ENCODE results near the gene ATP5F1B. TPM values are rescaled to one million over a fixed set of nuclear protein-coding genes. Genes with fewer than 3 reads are reported as not detected.
A peak's percentile ranks its signal among the peaks of the same experiment; 100 is the strongest.

Gene ATP5F1B
- total and polyA plus RNA-seq, 9 of the 15 experiments (the other 6 are each of a cell fraction or from before 2014, with no cell fraction given) = 908 to 3,125 (median 1,482) TPM

DNA sequence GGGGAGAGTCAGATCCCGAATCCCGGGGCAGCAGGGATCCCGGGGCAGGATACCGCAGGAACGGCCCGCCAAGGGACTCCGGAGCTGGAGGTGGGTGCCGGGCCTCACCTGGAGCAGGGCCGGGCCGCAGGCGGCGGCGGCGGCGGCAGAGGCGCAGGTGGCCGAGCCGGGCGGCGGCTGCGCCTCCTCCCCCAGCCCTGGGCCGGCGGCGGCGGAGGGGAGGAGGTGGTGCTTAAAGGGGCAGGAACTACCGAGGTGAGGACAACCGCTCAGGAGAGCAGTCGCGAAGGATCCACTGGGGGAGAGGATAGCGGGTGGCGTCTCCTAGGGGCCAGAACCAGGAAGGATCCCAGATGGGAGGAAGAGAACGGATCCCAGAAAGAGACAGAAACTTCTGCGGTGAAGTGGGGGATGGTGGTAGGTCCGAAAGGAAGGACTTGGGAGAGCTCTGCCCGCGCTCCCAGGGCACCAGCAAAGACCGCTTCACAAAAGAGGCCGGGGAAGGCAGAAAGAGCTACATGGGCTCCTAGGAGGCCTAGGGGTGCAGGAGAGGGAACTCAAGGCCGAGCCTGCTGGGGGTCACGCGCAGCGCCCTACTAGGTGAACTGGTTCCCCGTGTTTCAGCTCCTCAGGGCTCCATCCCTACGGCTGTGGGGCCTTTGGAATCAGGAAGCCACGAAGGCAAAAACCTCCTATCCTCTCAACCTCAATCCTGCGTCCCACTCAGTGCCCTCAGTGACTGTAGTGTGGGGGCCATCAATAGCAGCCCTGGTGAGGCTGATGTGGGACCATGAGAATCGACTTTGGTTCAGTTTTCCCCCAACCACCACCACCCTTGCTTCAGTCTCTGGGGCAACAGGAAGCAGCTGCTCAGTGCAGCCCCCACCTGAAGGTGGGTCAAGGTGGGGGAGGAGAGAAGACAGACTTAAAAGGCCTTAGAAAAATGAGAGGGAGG, 10.7 kb downstream of the ATP5F1B start (continued):
- TF ChIP-seq, protein P1, sequence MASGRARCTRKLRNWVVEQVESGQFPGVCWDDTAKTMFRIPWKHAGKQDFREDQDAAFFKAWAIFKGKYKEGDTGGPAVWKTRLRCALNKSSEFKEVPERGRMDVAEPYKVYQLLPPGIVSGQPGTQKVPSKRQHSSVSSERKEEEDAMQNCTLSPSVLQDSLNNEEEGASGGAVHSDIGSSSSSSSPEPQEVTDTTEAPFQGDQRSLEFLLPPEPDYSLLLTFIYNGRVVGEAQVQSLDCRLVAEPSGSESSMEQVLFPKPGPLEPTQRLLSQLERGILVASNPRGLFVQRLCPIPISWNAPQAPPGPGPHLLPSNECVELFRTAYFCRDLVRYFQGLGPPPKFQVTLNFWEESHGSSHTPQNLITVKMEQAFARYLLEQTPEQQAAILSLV (tag; IDR thresholded peaks at IDR 0.05) = no peak
- TF ChIP-seq FOXJ3 (CRISPR knock-in tag; IDR thresholded peaks at IDR 0.05) = no peak
- TF ChIP-seq CBX5 (IDR thresholded peaks at IDR 0.05; ENCODE audit: borderline replicate concordance, low read depth) = no peak
- TF ChIP-seq SMC3 (conservative IDR thresholded peaks at IDR 0.05; ENCODE audit: insufficient read depth, low read depth, low read length) = peak; percentile 13; the same call in 1 of the 2 replicates
- no peak for TF ChIP-seq ARID2 (IDR thresholded peaks at IDR 0.05)
- TF ChIP-seq NFRKB (IDR thresholded peaks at IDR 0.05; ENCODE audit: low read depth) = no peak
- no peak for TF ChIP-seq CCAR2 (IDR thresholded peaks at IDR 0.05; ENCODE audit: low read depth, low read length)
- peak; percentile 37 for TF ChIP-seq NFIC (IDR thresholded peaks at IDR 0.05)
- no peak for TF ChIP-seq TRIM24 (IDR thresholded peaks at IDR 0.05)
- no peak for TF ChIP-seq ARNT (IDR thresholded peaks at IDR 0.05)
- TF ChIP-seq, protein P2, sequence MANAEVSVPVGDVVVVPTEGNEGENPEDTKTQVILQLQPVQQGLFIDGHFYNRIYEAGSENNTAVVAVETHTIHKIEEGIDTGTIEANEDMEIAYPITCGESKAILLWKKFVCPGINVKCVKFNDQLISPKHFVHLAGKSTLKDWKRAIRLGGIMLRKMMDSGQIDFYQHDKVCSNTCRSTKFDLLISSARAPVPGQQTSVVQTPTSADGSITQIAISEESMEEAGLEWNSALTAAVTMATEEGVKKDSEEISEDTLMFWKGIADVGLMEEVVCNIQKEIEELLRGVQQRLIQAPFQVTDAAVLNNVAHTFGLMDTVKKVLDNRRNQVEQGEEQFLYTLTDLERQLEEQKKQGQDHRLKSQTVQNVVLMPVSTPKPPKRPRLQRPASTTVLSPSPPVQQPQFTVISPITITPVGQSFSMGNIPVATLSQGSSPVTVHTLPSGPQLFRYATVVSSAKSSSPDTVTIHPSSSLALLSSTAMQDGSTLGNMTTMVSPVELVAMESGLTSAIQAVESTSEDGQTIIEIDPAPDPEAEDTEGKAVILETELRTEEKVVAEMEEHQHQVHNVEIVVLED (CRISPR knock-in tag; IDR thresholded peaks at IDR 0.05) = no peak
- TF ChIP-seq TAF9B (IDR thresholded peaks at IDR 0.05; ENCODE audit: partially characterized antibody) = no peak
- TF ChIP-seq MEIS2 (IDR thresholded peaks at IDR 0.05; ENCODE audit: partially characterized antibody) = peak; percentile 46
- no peak; the same call in 1 of the 2 replicates for TF ChIP-seq PHF21A (IDR thresholded peaks at IDR 0.05; ENCODE audit: borderline replicate concordance, low read depth)
- TF ChIP-seq ZBTB17 (CRISPR knock-in tag; IDR thresholded peaks at IDR 0.05) = no peak
- no peak for TF ChIP-seq NFE2L1 (tag; IDR thresholded peaks at IDR 0.05; ENCODE audit: borderline replicate concordance, low read depth)
- TF ChIP-seq, protein P3, sequence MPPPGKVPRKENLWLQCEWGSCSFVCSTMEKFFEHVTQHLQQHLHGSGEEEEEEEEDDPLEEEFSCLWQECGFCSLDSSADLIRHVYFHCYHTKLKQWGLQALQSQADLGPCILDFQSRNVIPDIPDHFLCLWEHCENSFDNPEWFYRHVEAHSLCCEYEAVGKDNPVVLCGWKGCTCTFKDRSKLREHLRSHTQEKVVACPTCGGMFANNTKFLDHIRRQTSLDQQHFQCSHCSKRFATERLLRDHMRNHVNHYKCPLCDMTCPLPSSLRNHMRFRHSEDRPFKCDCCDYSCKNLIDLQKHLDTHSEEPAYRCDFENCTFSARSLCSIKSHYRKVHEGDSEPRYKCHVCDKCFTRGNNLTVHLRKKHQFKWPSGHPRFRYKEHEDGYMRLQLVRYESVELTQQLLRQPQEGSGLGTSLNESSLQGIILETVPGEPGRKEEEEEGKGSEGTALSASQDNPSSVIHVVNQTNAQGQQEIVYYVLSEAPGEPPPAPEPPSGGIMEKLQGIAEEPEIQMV (tag; conservative IDR thresholded peaks at IDR 0.05; ENCODE audit: low read depth) = peak; percentile 81
- TF ChIP-seq HMGN3 (IDR thresholded peaks at IDR 0.05; ENCODE audit: borderline replicate concordance, extremely low read depth, insufficient read length, low read depth, low read length) = peak; percentile 67
- TF ChIP-seq GATAD2A (IDR thresholded peaks at IDR 0.05) = peak; percentile 38; the same call in 1 of the 2 replicates
- TF ChIP-seq CCNT2 (IDR thresholded peaks at IDR 0.05; ENCODE audit: borderline replicate concordance, extremely low read depth, insufficient read length, low read depth, low read length) = peak; percentile 75
- TF ChIP-seq KLF13 (tag; IDR thresholded peaks at IDR 0.05; ENCODE audit: borderline replicate concordance, low read depth) = no peak
- TF ChIP-seq RAD21 (CRISPR knock-in tag; conservative IDR thresholded peaks at IDR 0.05 in 1 of 2, IDR thresholded peaks at IDR 0.05 in 1 of 2) = peak; percentile 43 to 64
